MM.1S (cell line): ENCODE results near the gene FMN2.

Source experiments
- DNase-seq: peaks from one replicate; pipeline ENCODE4 v3.0.0-alpha.2; 2015
- H2AFZ ChIP-seq: fragments of 300-600 bp; sonication (generic); 2 replicates; pipeline ENCODE4 v1.6.0; 2016; ENCODE audit warnings: antibody characterized with exemption, low read length
- H3F3A ChIP-seq: fragments of 300-600 bp; sonication (generic); 2 replicates; pipeline ENCODE4 v1.6.1; 2016; ENCODE audit warnings: mild to moderate bottlenecking, antibody characterized with exemption, low read length, moderate library complexity, mixed read lengths; ENCODE audit not compliant: insufficient read depth
- H3K27ac ChIP-seq: fragments of 300-600 bp; sonication (generic); 2 replicates; pipeline ENCODE4 v1.5.1; 2016; ENCODE audit warnings: mild to moderate bottlenecking, low read length
- H3K27me3 ChIP-seq: fragments of 300-600 bp; sonication (generic); replicated peaks from 2 replicates; pipeline ENCODE4 v1.6.0; 2016; ENCODE audit warnings: low read length; ENCODE audit not compliant: insufficient read depth
- H3K36me3 ChIP-seq: fragments of 300-600 bp; sonication (generic); replicated peaks from 2 replicates; pipeline ENCODE4 v1.6.1; 2016; ENCODE audit warnings: mild to moderate bottlenecking, low read length, mixed read lengths; ENCODE audit not compliant: insufficient read depth
- H3K4me1 ChIP-seq: fragments of 300-600 bp; sonication (generic); 2 replicates; pipeline ENCODE4 v1.6.1; 2016; ENCODE audit warnings: low read length, mixed read lengths
- H3K4me2 ChIP-seq: fragments of 300-600 bp; sonication (generic); 2 replicates; pipeline ENCODE4 v1.6.0; 2016; ENCODE audit warnings: low read depth, low read length
- H3K4me3 ChIP-seq: fragments of 300-600 bp; sonication (generic); 2 replicates; pipeline ENCODE4 v1.5.1; 2016; ENCODE audit warnings: low read length, mixed read lengths
- H3K79me2 ChIP-seq: fragments of 300-600 bp; sonication (generic); 2 replicates; pipeline ENCODE4 v1.6.1; 2016; ENCODE audit warnings: mixed run types, low read length, mixed read lengths
- H3K9ac ChIP-seq: fragments of 300-600 bp; sonication (generic); 2 replicates; pipeline ENCODE4 v1.6.1; 2016; ENCODE audit warnings: low read length, mixed read lengths
- H3K9me2 ChIP-seq: fragments of 300-600 bp; sonication (generic); replicated peaks from 2 replicates; pipeline ENCODE4 v1.6.1; 2016; ENCODE audit warnings: mild to moderate bottlenecking, low read length, mixed read lengths; ENCODE audit not compliant: insufficient read depth
- H3K9me3 ChIP-seq: fragments of 300-600 bp; sonication (generic); replicated peaks from 2 replicates; pipeline ENCODE4 v1.6.1; 2016; ENCODE audit warnings: mild to moderate bottlenecking, low read length, mixed read lengths; ENCODE audit not compliant: insufficient read depth
- H4K20me1 ChIP-seq: fragments of 300-600 bp; sonication (generic); 2 replicates; pipeline ENCODE4 v1.6.1; 2016; ENCODE audit warnings: mild to moderate bottlenecking, low read length, moderate library complexity, mixed read lengths; ENCODE audit not compliant: insufficient read depth
- CTCF ChIP-seq: fragments of 300-600 bp; sonication (generic); IDR thresholded peaks from 2 replicates; pipeline ENCODE4 v1.5.1; 2016; ENCODE audit warnings: antibody characterized with exemption, low read length, mixed read lengths
- EZH2 ChIP-seq: fragments of 300-600 bp; sonication (generic); optimal IDR thresholded peaks from 2 replicates; pipeline ENCODE3; 2017; ENCODE audit warnings: low read depth, mild to moderate bottlenecking, antibody characterized with exemption, low read length, mixed read lengths
- EZH2phosphoT487 ChIP-seq: fragments of 300-600 bp; sonication (generic); IDR thresholded peaks from 2 replicates; pipeline ENCODE4 v1.6.1; 2018; ENCODE audit warnings: antibody characterized with exemption, low read length

FMN2 gene

GRCh38 chr1:240226102-240226501 lies 134.4 kb downstream of the FMN2 start:
- H3K4me3 ChIP-seq = no peak overlapping the region
- H3K27ac ChIP-seq = no peak overlapping the region
- H3F3A ChIP-seq = no peaks in the 10 kb centered on the region
- no peak overlapping the region for H2AFZ ChIP-seq
- no peaks in the 10 kb centered on the region for H4K20me1 ChIP-seq
- no peak for DNase-seq
- H3K9me2 ChIP-seq = no peaks in the 10 kb centered on the region
- no peaks in the 10 kb centered on the region for H3K36me3 ChIP-seq
- H3K9me3 ChIP-seq = no peaks in the 10 kb centered on the region
- no peak overlapping the region for H3K4me2 ChIP-seq
- no peaks in the 10 kb centered on the region for H3K79me2 ChIP-seq
- H3K27me3 ChIP-seq = no peaks in the 10 kb centered on the region
- H3K9ac ChIP-seq = no peak overlapping the region
- H3K4me1 ChIP-seq = no peaks in the 10 kb centered on the region
- TF ChIP-seq EZH2phosphoT487 = no peak
- TF ChIP-seq EZH2 = no peak
- TF ChIP-seq CTCF = no peak

GRCh38 chr1:240230816-240231215 lies 139.1 kb downstream of the FMN2 start:
- H2AFZ ChIP-seq = no peak overlapping the region
- no peak for DNase-seq
- H3F3A ChIP-seq = no peaks in the 10 kb centered on the region
- no peaks in the 10 kb centered on the region for H3K27me3 ChIP-seq
- H3K4me2 ChIP-seq = no peak overlapping the region
- TF ChIP-seq EZH2phosphoT487 (no peak), EZH2 (no peak), CTCF (no peak)
- no peaks in the 10 kb centered on the region for H3K36me3 ChIP-seq
- H4K20me1 ChIP-seq = no peaks in the 10 kb centered on the region
- H3K79me2 ChIP-seq = no peaks in the 10 kb centered on the region
- H3K9me2 ChIP-seq = no peaks in the 10 kb centered on the region
- H3K4me1 ChIP-seq = no peaks in the 10 kb centered on the region
- no peak overlapping the region for H3K9ac ChIP-seq
- no peak overlapping the region for H3K4me3 ChIP-seq
- no peak overlapping the region for H3K27ac ChIP-seq
- no peaks in the 10 kb centered on the region for H3K9me3 ChIP-seq

GRCh38 chr1:240232530-240232929 lies 140.8 kb downstream of the FMN2 start:
- no peaks in the 10 kb centered on the region for H3K27me3 ChIP-seq
- no peaks in the 10 kb centered on the region for H3K36me3 ChIP-seq
- H3K9me2 ChIP-seq = no peaks in the 10 kb centered on the region
- H3K4me1 ChIP-seq = no peaks in the 10 kb centered on the region
- no peak overlapping the region for H3K4me3 ChIP-seq
- no peak overlapping the region for H3K4me2 ChIP-seq
- H2AFZ ChIP-seq = no peak overlapping the region
- no peaks in the 10 kb centered on the region for H3F3A ChIP-seq
- no peak overlapping the region for H3K27ac ChIP-seq
- H4K20me1 ChIP-seq = no peaks in the 10 kb centered on the region
- H3K9me3 ChIP-seq = no peaks in the 10 kb centered on the region
- H3K9ac ChIP-seq = no peak overlapping the region
- H3K79me2 ChIP-seq = no peaks in the 10 kb centered on the region
- no peak for DNase-seq
- no peak for TF ChIP-seq EZH2phosphoT487

GRCh38 chr1:240234485-240235210 lies 143.0 kb downstream of the FMN2 start:
- Histone ChIP-seq H3K9me3 (no peaks in the 10 kb centered on the region), H3K36me3 (no peaks in the 10 kb centered on the region), H2AFZ (no peak overlapping the region), H3K9me2 (no peaks in the 10 kb centered on the region), H3K4me1 (no peaks in the 10 kb centered on the region), H3K79me2 (no peaks in the 10 kb centered on the region), H3F3A (no peaks in the 10 kb centered on the region), H4K20me1 (no peaks in the 10 kb centered on the region), H3K9ac (no peak overlapping the region), H3K4me2 (no peak overlapping the region), H3K27me3 (no peaks in the 10 kb centered on the region), H3K4me3 (no peak overlapping the region), H3K27ac (no peak overlapping the region)
- no peak for DNase-seq
- no peak for TF ChIP-seq EZH2
- TF ChIP-seq CTCF = no peak
- no peak for TF ChIP-seq EZH2phosphoT487
